HUES48 (cell line): Measurements from ENCODE around the gene GRAMD1C.

Source experiments
- H3K27ac ChIP-seq: one replicate; pipeline ENCODE4 v1.7.0; 2013; ENCODE audit warnings: low read depth, low read length, inconsistent platforms
- H3K27me3 ChIP-seq: 2 replicates; pipeline ENCODE4 v1.6.1; 2013; ENCODE audit warnings: mild to moderate bottlenecking, low read length; ENCODE audit not compliant: control insufficient read depth, insufficient read depth
- H3K36me3 ChIP-seq: 2 replicates; pipeline ENCODE4 v1.6.1; 2013; ENCODE audit warnings: low read length; ENCODE audit not compliant: control insufficient read depth, insufficient read depth
- H3K4me1 ChIP-seq: 2 replicates; pipeline ENCODE4 v1.6.1; 2013; ENCODE audit warnings: mild to moderate bottlenecking, low read length; ENCODE audit not compliant: control insufficient read depth, insufficient read depth
- H3K4me3 ChIP-seq: 2 replicates; pipeline ENCODE4 v1.5.1; 2013; ENCODE audit warnings: mild to moderate bottlenecking, low read depth, low read length
- H3K9ac ChIP-seq: 2 replicates; pipeline ENCODE4 v1.6.1; 2013; ENCODE audit warnings: mild to moderate bottlenecking, low read depth, low read length, moderate library complexity
- H3K9me3 ChIP-seq: 2 replicates; pipeline ENCODE4 v1.6.1; 2013; ENCODE audit warnings: low read length; ENCODE audit not compliant: control insufficient read depth, insufficient read depth

The GRAMD1C gene

GRCh38 chr3:113852506-113852905, 13.9 kb downstream of the GRAMD1C start:
- no peaks in the 10 kb centered on the region for H3K27me3 ChIP-seq
- no peaks in the 10 kb centered on the region for H3K36me3 ChIP-seq
- H3K4me1 ChIP-seq: no peaks in the 10 kb centered on the region
- no peaks in the 10 kb centered on the region for H3K9me3 ChIP-seq
- H3K4me3 ChIP-seq: no peak overlapping the region
- H3K9ac ChIP-seq: no peak overlapping the region
- H3K27ac ChIP-seq: no peak overlapping the region

DNA sequence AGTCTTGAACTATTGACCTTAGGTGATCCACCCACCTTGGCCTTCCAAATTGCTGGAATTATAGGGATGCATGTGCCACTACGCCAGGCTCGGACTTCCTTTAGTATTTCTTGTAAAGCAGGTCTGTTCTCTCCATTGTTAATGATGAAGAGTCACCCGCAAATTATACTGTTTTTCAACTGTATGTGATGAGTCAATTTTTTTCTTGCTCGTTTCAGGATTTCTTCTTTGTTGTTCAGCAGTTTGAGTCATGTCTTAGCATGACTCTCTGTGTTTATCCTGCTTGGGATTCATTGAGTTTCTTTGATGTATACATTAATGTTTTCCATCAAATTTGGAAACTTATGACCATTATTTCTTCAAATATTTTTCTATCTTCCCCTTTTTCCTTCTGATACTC, 28.9 kb downstream of the GRAMD1C start:
- no peaks in the 10 kb centered on the region for H3K4me1 ChIP-seq
- H3K27me3 ChIP-seq: no peaks in the 10 kb centered on the region
- no peaks in the 10 kb centered on the region for H3K9me3 ChIP-seq
- H3K27ac ChIP-seq: no peak overlapping the region
- H3K36me3 ChIP-seq: no peaks in the 10 kb centered on the region
- H3K4me3 ChIP-seq: no peak overlapping the region
- H3K9ac ChIP-seq: no peak overlapping the region

DNA sequence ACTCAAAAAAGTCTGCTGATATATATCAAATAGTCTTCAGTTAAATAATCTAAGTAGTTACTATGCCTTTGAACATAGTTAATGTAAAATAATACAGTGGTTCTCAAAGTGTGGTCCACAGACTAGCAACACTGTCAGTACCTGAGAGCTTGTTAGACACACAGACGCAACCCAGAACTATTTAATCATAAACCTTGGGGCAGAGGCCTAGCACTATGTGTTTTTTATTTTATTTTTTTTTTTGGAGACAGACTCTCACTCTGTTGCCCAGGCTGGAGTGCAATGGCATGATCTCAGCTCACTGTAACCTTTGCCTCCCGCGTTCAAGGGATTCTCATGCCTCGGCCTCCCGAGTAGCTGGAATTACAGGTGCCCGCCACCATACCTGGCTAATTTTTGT, 34.7 kb downstream of the GRAMD1C start:
- no peak overlapping the region for H3K9ac ChIP-seq

GRCh38 chr3:113873814-113874526, 35.4 kb downstream of the GRAMD1C start:
- Histone ChIP-seq H3K9me3 (no peaks in the 10 kb centered on the region), H3K9ac (no peak overlapping the region), H3K27me3 (no peaks in the 10 kb centered on the region), H3K4me1 (no peaks in the 10 kb centered on the region), H3K36me3 (no peaks in the 10 kb centered on the region), H3K27ac (no peak overlapping the region), H3K4me3 (no peak overlapping the region)

More for the DNA sequence above, 34.7 kb downstream of the GRAMD1C start:
- H3K9me3 ChIP-seq: no peaks in the 10 kb centered on the region
- H3K4me1 ChIP-seq: no peaks in the 10 kb centered on the region
- H3K27me3 ChIP-seq: no peaks in the 10 kb centered on the region
- no peak overlapping the region for H3K27ac ChIP-seq
- no peaks in the 10 kb centered on the region for H3K36me3 ChIP-seq
- no peak overlapping the region for H3K4me3 ChIP-seq

- Histone ChIP-seq H3K36me3 (no peaks in the 10 kb centered on the region), H3K27ac (no peak overlapping the region), H3K4me1 (no peaks in the 10 kb centered on the region), H3K27me3 (no peaks in the 10 kb centered on the region), H3K4me3 (no peak overlapping the region), H3K9me3 (no peaks in the 10 kb centered on the region), H3K9ac (no peak overlapping the region)
These were observed 39.8 kb downstream of the GRAMD1C start for GRCh38 chr3:113878403-113878802.

DNA sequence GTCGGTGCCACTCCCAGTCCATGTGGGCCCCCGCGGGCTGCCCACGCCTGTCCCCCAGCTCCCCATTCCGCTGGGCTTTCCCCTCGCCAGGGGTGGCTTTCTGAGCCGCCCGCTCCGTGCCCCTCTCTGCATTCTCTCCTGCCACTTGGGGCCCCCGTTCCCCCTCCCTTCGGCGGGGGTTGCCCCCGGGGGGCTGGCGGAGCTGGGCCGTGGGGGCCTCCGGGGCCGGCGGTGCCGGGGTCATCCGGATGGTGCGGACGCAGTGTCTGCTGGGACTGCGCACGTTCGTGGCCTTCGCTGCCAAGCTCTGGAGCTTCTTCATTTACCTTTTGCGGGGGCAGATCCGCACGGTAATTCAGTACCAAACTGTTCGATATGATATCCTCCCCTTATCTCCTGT, 46.5 kb downstream of the GRAMD1C start:
- H3K9ac ChIP-seq: no peak overlapping the region

DNA sequence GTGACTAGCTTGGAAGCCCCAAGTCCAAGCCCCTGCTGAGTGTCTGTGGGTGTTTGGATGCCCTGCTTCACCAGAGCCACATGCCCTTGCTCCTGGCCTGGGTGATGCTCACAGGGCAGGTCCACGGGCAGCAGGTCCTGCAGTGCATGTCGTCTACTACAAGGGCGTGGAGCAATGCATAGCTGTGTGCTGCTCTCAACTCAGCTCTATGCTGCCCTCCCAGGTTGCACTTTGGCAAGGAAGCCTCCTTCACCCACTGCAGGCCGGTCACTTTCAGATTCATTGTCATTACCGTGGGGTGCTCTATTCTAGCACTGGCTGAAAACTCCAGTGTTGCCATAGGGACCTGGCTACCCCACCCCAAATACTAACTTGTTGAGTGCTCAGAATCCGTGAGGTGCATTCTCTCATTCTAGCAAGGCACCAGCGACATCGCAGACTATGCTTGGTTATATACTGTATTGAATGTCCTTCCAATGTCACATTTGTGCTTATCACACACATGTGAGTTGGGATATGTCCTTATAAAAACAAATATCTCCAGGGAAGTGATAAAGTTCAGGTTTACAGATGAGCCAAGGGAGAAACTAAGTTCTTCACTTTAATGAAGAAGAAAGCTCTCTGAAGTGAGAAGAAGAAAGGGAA, 51.8 kb downstream of the GRAMD1C start:
- no peaks in the 10 kb centered on the region for H3K9me3 ChIP-seq
- H3K4me3 ChIP-seq: no peak overlapping the region

More for the DNA sequence above, 46.5 kb downstream of the GRAMD1C start:
- H3K9me3 ChIP-seq: no peaks in the 10 kb centered on the region
- H3K4me3 ChIP-seq: no peak overlapping the region
- peaks cover 3% of the 10 kb centered on the region for H3K4me1 ChIP-seq
- H3K27ac ChIP-seq: no peak overlapping the region
- no peaks in the 10 kb centered on the region for H3K27me3 ChIP-seq
- H3K36me3 ChIP-seq: no peaks in the 10 kb centered on the region

DNA sequence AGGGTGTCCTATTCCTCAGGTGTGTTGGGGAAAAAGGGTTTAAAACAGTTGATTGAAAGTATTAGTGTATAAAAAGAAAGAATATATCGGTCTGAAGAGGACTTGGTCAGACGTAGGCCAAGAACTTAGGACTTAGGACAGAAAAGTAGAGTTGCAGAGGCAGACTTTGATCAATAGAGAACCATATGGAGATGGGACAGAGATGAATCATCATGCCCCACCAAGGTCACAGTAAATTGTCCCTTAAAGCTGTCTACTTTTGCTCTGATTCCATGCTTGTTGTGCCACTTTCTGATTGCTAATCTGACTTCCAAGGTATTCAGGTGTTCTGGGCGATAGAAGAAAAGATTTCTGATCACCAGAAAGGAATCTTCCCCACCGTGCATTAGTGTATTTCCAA, 56.3 kb downstream of the GRAMD1C start:
- no peaks in the 10 kb centered on the region for H3K27me3 ChIP-seq
- H3K4me1 ChIP-seq: peaks cover 8% of the 10 kb centered on the region; the same call in 1 of the 2 replicates
- H3K36me3 ChIP-seq: no peaks in the 10 kb centered on the region
- no peak overlapping the region for H3K4me3 ChIP-seq
- no peak overlapping the region for H3K27ac ChIP-seq
- H3K9ac ChIP-seq: no peak overlapping the region
- H3K9me3 ChIP-seq: no peaks in the 10 kb centered on the region

More for the DNA sequence above, 51.8 kb downstream of the GRAMD1C start:
- Histone ChIP-seq H3K36me3 (no peaks in the 10 kb centered on the region), H3K9ac (no peak overlapping the region), H3K4me1 (peaks cover 3% of the 10 kb centered on the region), H3K27me3 (no peaks in the 10 kb centered on the region), H3K27ac (no peak overlapping the region)

DNA sequence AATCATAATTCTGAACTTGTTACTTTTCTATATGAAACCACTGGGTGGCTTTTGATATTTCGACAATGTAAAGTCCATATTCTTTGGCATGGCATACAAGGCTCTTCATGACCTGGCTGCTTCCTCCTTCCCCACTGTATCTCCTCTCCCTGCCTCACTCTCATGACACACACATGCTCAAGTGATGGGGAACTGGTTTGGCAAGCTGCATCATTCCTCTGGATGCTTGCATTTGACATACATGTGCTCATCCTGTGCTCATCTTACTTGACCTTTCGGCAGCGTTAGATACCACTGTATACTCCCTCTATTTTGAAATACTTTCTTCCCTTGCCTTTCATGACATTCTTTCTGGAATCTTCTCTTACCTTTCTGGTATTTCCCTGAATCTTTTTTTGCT, 57.4 kb downstream of the GRAMD1C start:
- H3K27ac ChIP-seq: no peak overlapping the region
- no peaks in the 10 kb centered on the region for H3K36me3 ChIP-seq
- no peaks in the 10 kb centered on the region for H3K9me3 ChIP-seq
- no peak overlapping the region for H3K9ac ChIP-seq
- H3K27me3 ChIP-seq: no peaks in the 10 kb centered on the region
- H3K4me1 ChIP-seq: peaks cover 8% of the 10 kb centered on the region; the same call in 1 of the 2 replicates
- no peak overlapping the region for H3K4me3 ChIP-seq

DNA sequence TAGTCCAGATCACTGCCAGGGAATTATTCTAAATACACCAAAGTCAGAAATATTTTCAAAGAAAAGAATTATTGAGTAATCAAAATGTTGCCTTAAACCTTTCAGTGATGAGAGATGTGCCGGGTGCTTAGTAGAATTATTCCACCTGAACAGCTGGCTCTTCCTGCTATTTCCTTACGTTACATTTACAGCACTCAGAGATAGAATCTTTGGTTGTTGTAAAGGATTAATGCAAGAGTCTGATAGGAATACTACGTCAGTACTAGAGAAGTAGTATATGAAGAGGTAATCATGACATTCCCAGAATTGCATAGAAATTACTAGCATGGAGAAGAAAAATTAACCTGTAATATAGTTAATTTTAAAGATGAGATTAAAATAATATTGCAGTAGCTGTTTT, 58.3 kb downstream of the GRAMD1C start:
- Histone ChIP-seq H3K4me3 (no peak overlapping the region), H3K27me3 (no peaks in the 10 kb centered on the region), H3K9me3 (no peaks in the 10 kb centered on the region), H3K4me1 (peaks cover 8% of the 10 kb centered on the region; the same call in 1 of the 2 replicates), H3K9ac (no peak overlapping the region), H3K36me3 (no peaks in the 10 kb centered on the region), H3K27ac (no peak overlapping the region)

- H3K9me3 ChIP-seq: no peaks in the 10 kb centered on the region
- no peaks in the 10 kb centered on the region for H3K36me3 ChIP-seq
- H3K27me3 ChIP-seq: no peaks in the 10 kb centered on the region
- H3K4me1 ChIP-seq: peaks cover 8% of the 10 kb centered on the region; the same call in 1 of the 2 replicates
- H3K27ac ChIP-seq: no peak overlapping the region
- H3K4me3 ChIP-seq: no peak overlapping the region
- H3K9ac ChIP-seq: no peak overlapping the region
These were observed 58.8 kb downstream of the GRAMD1C start for GRCh38 chr3:113897373-113897777.
